OCI-LY7 (cell line): Measurements from ENCODE around the gene SORCS1. TPM values are rescaled to one million over a fixed set of nuclear protein-coding genes. Genes with fewer than 3 reads are reported as not detected.

Experiments
- BruUV-seq: library from RNA; stranded (reverse); fragments of 400-500 nt; replicated peaks from 2 replicates; lab custom pipeline; 2021; lab: Mats Ljungman, UMichigan
- CTCF ChIA-PET: fragments of 300-600 bp; sonication (Branson Sonifier 250); formaldehyde crosslinking; loops from one replicate; lab custom pipeline; 2022; ENCODE audit warnings: antibody characterized with exemption; ENCODE audit not compliant: unreplicated experiment; lab: Charles Lee
- POLR2A ChIA-PET: fragments of 300-600 bp; sonication (Branson Sonifier 250); formaldehyde crosslinking; loops from one replicate; lab custom pipeline; 2022; ENCODE audit warnings: antibody characterized with exemption; lab: Charles Lee
- DNase-seq: peaks from one replicate; pipeline ENCODE4 v3.0.0-alpha.2; 2015; ENCODE audit warnings: low spot score
- H2AFZ ChIP-seq: fragments of 200-600 bp; sonication (generic), shearing (Covaris generic); 2 replicates; pipeline ENCODE4 v1.6.1; 2014; ENCODE audit warnings: mild to moderate bottlenecking, antibody characterized with exemption, low read length, moderate library complexity
- H3K27ac ChIP-seq: fragments of 200-600 bp; sonication (generic); 2 replicates; pipeline ENCODE4 v1.5.1; 2014; ENCODE audit warnings: mixed run types, low read depth, mild to moderate bottlenecking, moderate library complexity, low read length, inconsistent platforms; ENCODE audit not compliant: poor library complexity, severe bottlenecking
- H3K36me3 ChIP-seq: fragments of 200-600 bp; sonication (generic); 2 replicates; pipeline ENCODE4 v1.6.1; 2014; ENCODE audit warnings: mild to moderate bottlenecking, antibody characterized with exemption, low read length, moderate library complexity, mixed read lengths; ENCODE audit not compliant: insufficient read depth
- H3K4me1 ChIP-seq: fragments of 200-600 bp; sonication (generic); 2 replicates; pipeline ENCODE4 v1.5.1; 2014; ENCODE audit warnings: mild to moderate bottlenecking, low read length; ENCODE audit not compliant: insufficient read depth, poor library complexity, severe bottlenecking
- H3K4me2 ChIP-seq: fragments of 200-600 bp; sonication (generic); 2 replicates; pipeline ENCODE4 v1.6.1; 2014; ENCODE audit warnings: mild to moderate bottlenecking, low read length
- H3K4me3 ChIP-seq: fragments of 200-600 bp; sonication (generic); 2 replicates; pipeline ENCODE4 v1.5.1; 2014; ENCODE audit warnings: mild to moderate bottlenecking, low read depth, low read length; ENCODE audit not compliant: poor library complexity, severe bottlenecking
- H3K79me2 ChIP-seq: fragments of 200-600 bp; sonication (generic); 2 replicates; pipeline ENCODE4 v1.6.1; 2016; ENCODE audit warnings: low read depth, mild to moderate bottlenecking, low read length, moderate library complexity, mixed read lengths; ENCODE audit not compliant: insufficient read depth
- H3K9me2 ChIP-seq: fragments of 200-600 bp; sonication (generic); 2 replicates; pipeline ENCODE4 v1.6.1; 2016; ENCODE audit warnings: mild to moderate bottlenecking, low read length, mixed read lengths; ENCODE audit not compliant: insufficient read depth
- H3K9me3 ChIP-seq: fragments of 200-600 bp; sonication (generic); 2 replicates; pipeline ENCODE4 v1.6.1; 2014; ENCODE audit warnings: mild to moderate bottlenecking, mixed run types, low read length, mixed read lengths
- H4K20me1 ChIP-seq: fragments of 200-600 bp; sonication (generic); 2 replicates; pipeline ENCODE4 v1.6.1; 2014; ENCODE audit warnings: mild to moderate bottlenecking, antibody characterized with exemption, low read length, moderate library complexity, mixed read lengths; ENCODE audit not compliant: insufficient read depth
- EZH2phosphoT487 ChIP-seq: fragments of 200-600 bp; sonication (generic); IDR thresholded peaks from 2 replicates; pipeline ENCODE4 v1.6.1; 2018; ENCODE audit warnings: low read depth, borderline replicate concordance, mild to moderate bottlenecking, mixed run types, antibody characterized with exemption, low read length, moderate library complexity, mixed read lengths
- intact Hi-C: fragments of 100-400 bp; cut with micrococcal nuclease; formaldehyde crosslinking; loops from one replicate; pipeline ENCODE4 v1.10.0; 2022; ENCODE audit not compliant: unreplicated experiment
- total RNA-seq, 2 experiments: library from RNA; depleted of rRNA in 1 of 2; stranded (reverse); fragments of >200 nt in 1 of 2; shearing (Covaris generic) in 1 of 2; gene quantifications; 2 replicates each; pipeline ENCODE4 v1.2.3, GENCODE V29; 2014 to 2022
- TF ChIP-seq, protein P1 (sequence below): fragments of 200-600 bp; sonication (generic); conservative IDR thresholded peaks from 2 replicates; pipeline ENCODE4 v1.5.1; 2014; ENCODE audit warnings: mild to moderate bottlenecking, antibody characterized with exemption, low read length, moderate library complexity, mixed read lengths

The SORCS1 gene
- total RNA-seq, 2 experiments from 2014 or later: not detected

DNA sequence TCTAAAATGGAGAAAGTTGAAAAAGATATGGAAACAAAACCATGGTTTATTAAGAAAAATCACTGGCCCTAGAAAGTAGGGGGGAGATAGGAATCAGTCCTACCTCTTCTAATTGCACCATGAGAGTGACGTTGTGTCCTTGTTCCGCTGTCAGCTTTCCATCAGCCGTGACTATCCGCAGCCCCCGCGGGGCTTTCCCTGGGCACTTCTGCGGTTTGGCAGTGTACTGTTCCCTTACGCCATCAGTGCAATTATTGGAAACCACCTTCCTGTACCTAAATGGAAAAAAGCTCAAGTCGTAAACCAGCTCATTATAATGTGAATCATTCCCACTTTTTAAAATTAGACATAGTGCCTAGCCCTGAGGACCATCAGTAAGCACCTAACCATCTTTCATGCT, 512.2 kb downstream of the SORCS1 start:
- no peak for DNase-seq
- no peak overlapping the region for H3K4me3 ChIP-seq
- TF ChIP-seq EZH2phosphoT487: no peak
- TF ChIP-seq, protein P1, sequence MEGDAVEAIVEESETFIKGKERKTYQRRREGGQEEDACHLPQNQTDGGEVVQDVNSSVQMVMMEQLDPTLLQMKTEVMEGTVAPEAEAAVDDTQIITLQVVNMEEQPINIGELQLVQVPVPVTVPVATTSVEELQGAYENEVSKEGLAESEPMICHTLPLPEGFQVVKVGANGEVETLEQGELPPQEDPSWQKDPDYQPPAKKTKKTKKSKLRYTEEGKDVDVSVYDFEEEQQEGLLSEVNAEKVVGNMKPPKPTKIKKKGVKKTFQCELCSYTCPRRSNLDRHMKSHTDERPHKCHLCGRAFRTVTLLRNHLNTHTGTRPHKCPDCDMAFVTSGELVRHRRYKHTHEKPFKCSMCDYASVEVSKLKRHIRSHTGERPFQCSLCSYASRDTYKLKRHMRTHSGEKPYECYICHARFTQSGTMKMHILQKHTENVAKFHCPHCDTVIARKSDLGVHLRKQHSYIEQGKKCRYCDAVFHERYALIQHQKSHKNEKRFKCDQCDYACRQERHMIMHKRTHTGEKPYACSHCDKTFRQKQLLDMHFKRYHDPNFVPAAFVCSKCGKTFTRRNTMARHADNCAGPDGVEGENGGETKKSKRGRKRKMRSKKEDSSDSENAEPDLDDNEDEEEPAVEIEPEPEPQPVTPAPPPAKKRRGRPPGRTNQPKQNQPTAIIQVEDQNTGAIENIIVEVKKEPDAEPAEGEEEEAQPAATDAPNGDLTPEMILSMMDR: no peak
- intact Hi-C loops: no loop called here
- H4K20me1 ChIP-seq: no peaks in the 10 kb centered on the region
- H2AFZ ChIP-seq: no peak overlapping the region
- no peak overlapping the region for H3K4me2 ChIP-seq
- ChIA-PET CTCF (no interaction called here), POLR2A (no interaction called here)
- H3K4me1 ChIP-seq: no peaks in the 10 kb centered on the region
- H3K79me2 ChIP-seq: no peaks in the 10 kb centered on the region
- H3K9me3 ChIP-seq: no peaks in the 10 kb centered on the region
- H3K27ac ChIP-seq: no peak overlapping the region
- no peaks in the 10 kb centered on the region for H3K9me2 ChIP-seq
- no TSS peak for BruUV-seq
- no peaks in the 10 kb centered on the region for H3K36me3 ChIP-seq

DNA sequence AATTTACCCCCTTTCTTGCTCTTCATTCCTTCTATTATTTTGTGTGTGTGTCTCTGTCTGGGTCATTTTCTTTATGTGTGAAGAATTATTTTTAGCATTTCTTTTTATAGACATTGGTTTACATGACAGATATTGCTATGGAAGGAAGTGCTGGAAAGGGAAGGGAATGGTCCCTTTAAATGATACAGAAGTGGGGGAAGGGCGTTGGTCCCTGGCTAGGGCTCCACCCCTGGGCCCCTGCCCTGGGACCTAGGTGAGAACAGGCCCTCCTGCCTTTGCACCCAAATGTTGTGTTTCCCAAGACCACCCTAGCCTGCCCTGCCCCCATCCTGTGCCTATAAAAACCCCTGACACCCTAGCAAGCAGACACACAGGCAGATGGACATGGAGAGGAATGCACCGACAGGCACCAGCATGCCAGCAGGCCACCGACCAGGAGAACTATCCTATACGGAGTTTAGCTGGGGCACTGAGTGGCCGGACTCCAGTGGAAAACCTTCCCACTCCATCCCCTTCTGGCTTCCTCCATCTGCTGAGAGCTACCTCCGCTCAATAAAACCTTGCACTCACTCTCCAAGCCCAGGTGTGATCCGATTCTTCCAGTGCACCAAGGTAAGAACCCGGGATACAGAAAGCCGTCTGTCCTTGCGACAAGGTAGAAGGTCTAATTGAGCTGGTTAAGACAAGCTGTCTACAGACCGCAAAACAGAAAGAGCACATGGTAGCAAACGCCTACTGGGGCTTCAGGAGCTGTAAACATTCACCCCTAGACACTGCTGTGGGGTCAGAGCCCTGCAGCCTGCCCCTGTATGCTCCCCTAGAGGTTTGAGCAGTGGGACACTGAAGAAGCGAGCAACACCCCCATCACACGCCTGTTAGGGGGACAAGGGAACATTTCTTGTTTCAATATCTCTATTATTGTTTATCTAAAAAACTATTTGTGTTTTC, 515.7 kb downstream of the SORCS1 start:
- Histone ChIP-seq H3K4me1 (no peaks in the 10 kb centered on the region), H3K4me2 (no peak overlapping the region), H4K20me1 (no peaks in the 10 kb centered on the region), H3K9me3 (no peaks in the 10 kb centered on the region), H3K27ac (no peak overlapping the region), H3K4me3 (no peak overlapping the region), H3K79me2 (no peaks in the 10 kb centered on the region), H3K9me2 (no peaks in the 10 kb centered on the region), H2AFZ (no peak overlapping the region), H3K36me3 (no peaks in the 10 kb centered on the region)
- BruUV-seq: no TSS peak
- CTCF ChIA-PET: no interaction called here
- intact Hi-C loops: no loop called here
- POLR2A ChIA-PET: interaction anchor here (0.6 to 0.7 kb wide), 3 partner anchors 11 to 1659 kb away, joined by 3 read pairs; no protein-coding TSS in a partner anchor
- DNase-seq: no peak
- no peak for TF ChIP-seq EZH2phosphoT487
- TF ChIP-seq, protein P1: no peak

DNA sequence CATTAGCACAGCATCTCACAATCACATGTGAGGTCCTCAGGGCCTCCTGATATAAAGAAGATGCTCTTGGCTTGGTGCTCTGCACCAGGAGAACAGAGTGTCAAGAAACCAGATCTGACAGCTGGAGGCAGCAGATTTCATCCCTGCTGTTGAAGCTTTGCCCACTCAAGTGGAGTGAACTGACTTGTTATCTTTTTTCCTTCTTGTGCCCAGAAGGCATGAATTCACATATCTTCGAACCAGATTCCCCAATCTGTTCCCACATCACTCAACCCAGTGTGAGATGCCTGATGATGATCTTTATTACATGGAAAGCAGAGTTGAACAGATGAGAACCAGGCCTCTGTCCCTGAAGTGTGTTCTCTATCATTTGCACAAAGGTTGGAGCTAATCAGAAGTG, 521.0 kb downstream of the SORCS1 start:
- TF ChIP-seq, protein P1: no peak
- TF ChIP-seq EZH2phosphoT487: no peak
- no peak for DNase-seq
- ChIA-PET POLR2A (no interaction called here), CTCF (no interaction called here)
- Histone ChIP-seq H3K9me2 (no peaks in the 10 kb centered on the region), H3K4me2 (no peak overlapping the region), H3K36me3 (no peaks in the 10 kb centered on the region), H3K4me3 (no peak overlapping the region), H2AFZ (no peak overlapping the region), H4K20me1 (no peaks in the 10 kb centered on the region), H3K79me2 (no peaks in the 10 kb centered on the region), H3K4me1 (no peaks in the 10 kb centered on the region), H3K27ac (no peak overlapping the region), H3K9me3 (no peaks in the 10 kb centered on the region)
- no TSS peak for BruUV-seq
- intact Hi-C loops: no loop called here
